ENCODE measurements around the gene DUX4.
"Not testable (repeated sequence)": the region's sequence is repeated elsewhere in the genome, so short reads cannot be mapped to it uniquely, and the experiment has no call there.

DUX4 gene

GRCh38 chr4:190173428-190173827 is at the start of gene DUX4:
Gene DUX4, plus strand, starts transcription at chr4:190173774. Its CDS starts 0 bp downstream, at chr4:190173774.
- DNase-seq, result not testable (repeated sequence)

- not testable (repeated sequence) for DNase-seq
Observed at GRCh38 chr4:190175436-190175835, 1.9 kb downstream of the DUX4 start.

- DNase-seq, result not testable (repeated sequence)
Observed at GRCh38 chr4:190177727-190178605, 4.4 kb downstream of the DUX4 start.

- not testable (repeated sequence) for DNase-seq
Observed at GRCh38 chr4:190178606-190178990, 5.0 kb downstream of the DUX4 start.

- DNase-seq, result not testable (repeated sequence)
Observed at GRCh38 chr4:190179030-190179739, 5.6 kb downstream of the DUX4 start.

- DNase-seq, result not testable (repeated sequence)
Observed at GRCh38 chr4:190179740-190180094, 6.1 kb downstream of the DUX4 start.

- not testable (repeated sequence) for DNase-seq
Observed at GRCh38 chr4:190180947-190181346, 7.4 kb downstream of the DUX4 start.

- DNase-seq, result not testable (repeated sequence)
Observed at GRCh38 chr4:190181481-190182100, 8.0 kb downstream of the DUX4 start.

GRCh38 chr4:190203510-190203909 is 29.9 kb downstream of the DUX4 start:
- DNase-seq, result not testable (repeated sequence)

Data from NCI-H774 (cell line).